Suprapubic skin (tissue), 4 donors: ENCODE measurements around the gene PAX6.

ENCODE experiments used
- CTCF ChIP-seq, 2 donors: fragments of 200-600 bp in 1 of 2; fragments of 450-650 bp in 1 of 2; sonication (generic) in 1 of 2; IDR thresholded peaks; one replicate each; pipeline ENCODE4 v1.5.1; 2016 to 2019; ENCODE audit warnings: antibody characterized with exemption in 2 of 2, mild to moderate bottlenecking in 1 of 2, moderate library complexity in 1 of 2
- EP300 ChIP-seq: sonication (generic); formaldehyde crosslinking; IDR thresholded peaks from one replicate; pipeline ENCODE4 v1.6.1; 2017; ENCODE audit warnings: antibody characterized with exemption
- POLR2A ChIP-seq, 2 donors: fragments of 450-650 bp; IDR thresholded peaks; one replicate each; pipeline ENCODE4 v1.6.1; 2017; ENCODE audit warnings: antibody characterized with exemption in 2 of 2, mild to moderate bottlenecking in 2 of 2, moderate library complexity in 2 of 2
- POLR2AphosphoS5 ChIP-seq, 3 donors: sonication (generic); formaldehyde crosslinking; IDR thresholded peaks; one replicate each; pipeline ENCODE4 v1.6.1; 2017; ENCODE audit warnings: antibody characterized with exemption in 3 of 3

- TF ChIP-seq CTCF (IDR thresholded peaks at IDR 0.05): no peak
- no peak for TF ChIP-seq POLR2A (IDR thresholded peaks at IDR 0.05)
- TF ChIP-seq POLR2AphosphoS5 (IDR thresholded peaks at IDR 0.05): no peak
- TF ChIP-seq EP300: no peak
Observed at GRCh38 chr11:31809857-31810778, 1.0 kb downstream of the PAX6 start.
